Urinary bladder (tissue), 4 donors: ENCODE measurements around the gene SLC39A6. TPM values are rescaled to one million over a fixed set of nuclear protein-coding genes. Genes with fewer than 3 reads are reported as not detected.
"Not testable (repeated sequence)": the region's sequence is repeated elsewhere in the genome, so short reads cannot be mapped to it uniquely, and the experiment has no call there.

Source experiments
- DNase-seq: peaks from one replicate; pipeline ENCODE4 v3.0.0-alpha.2; 2015; ENCODE audit errors: extremely low spot score
- H3K27ac ChIP-seq: one replicate; pipeline ENCODE4 v1.5.1; 2013; ENCODE audit warnings: low read depth, mild to moderate bottlenecking, moderate library complexity
- H3K36me3 ChIP-seq: one replicate; pipeline ENCODE4 v1.6.1; 2013; ENCODE audit warnings: mild to moderate bottlenecking, moderate library complexity; ENCODE audit not compliant: insufficient read depth
- H3K4me1 ChIP-seq: one replicate; pipeline ENCODE4 v1.6.1; 2013; ENCODE audit warnings: mild to moderate bottlenecking, moderate library complexity; ENCODE audit not compliant: insufficient read depth
- H3K4me3 ChIP-seq: one replicate; pipeline ENCODE4 v1.5.1; 2013; ENCODE audit warnings: low read depth, low read length
- WGBS: extraction: QIAGEN DNeasy Blood & Tissue Kit; methylation state at CpG from one replicate; pipeline ENCODE4 v1.1.7; 2013; 5-methylcytosine and 5-hydroxymethylcytosine counted together
- polyA plus RNA-seq: library from polyadenylated mRNA; stranded (reverse); fragments of 200-250 nt; gene quantifications from one replicate; pipeline ENCODE4 v1.2.3, GENCODE V29; 2013
- total RNA-seq: library from RNA; depleted of rRNA; stranded (reverse); fragments of >200 nt; gene quantifications from one replicate; pipeline ENCODE4 v1.2.3, GENCODE V29; 2014
- donor health status: healthy with polysubstance abuse.
- donor health status: healthy.

Gene SLC39A6
- total and polyA plus RNA-seq, 2 donors, result 42.1 to 92.3 TPM

DNA sequence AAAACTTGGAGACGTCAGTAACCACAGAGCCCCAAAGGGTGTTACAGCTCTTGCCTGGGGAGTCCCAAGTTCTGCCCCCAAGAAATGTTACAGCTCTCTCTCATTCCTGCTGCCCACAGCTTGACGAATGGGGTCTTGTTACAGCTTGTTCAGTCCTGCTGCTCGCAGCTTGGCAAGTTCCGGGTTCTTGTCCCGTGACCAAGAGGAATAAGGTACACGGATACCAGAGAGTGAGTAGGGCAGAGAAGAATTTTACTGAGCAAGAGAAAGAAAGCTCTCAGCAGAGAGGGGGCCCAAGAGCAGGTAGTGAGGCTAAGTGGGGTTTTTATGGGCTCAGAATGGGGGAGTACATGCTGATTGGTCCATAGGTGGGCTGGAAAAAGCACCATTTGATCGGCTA, 27.2 kb downstream of the SLC39A6 start:
- Histone ChIP-seq H3K36me3 (no peaks in the 10 kb centered on the region), H3K4me1 (no peaks in the 10 kb centered on the region), H3K27ac (no peak overlapping the region), H3K4me3 (no peak overlapping the region)
- DNase-seq, result no peak
- 95% methylated on average over 7 of the region's 7 CpGs for whole genome bisulfite sequencing

DNA sequence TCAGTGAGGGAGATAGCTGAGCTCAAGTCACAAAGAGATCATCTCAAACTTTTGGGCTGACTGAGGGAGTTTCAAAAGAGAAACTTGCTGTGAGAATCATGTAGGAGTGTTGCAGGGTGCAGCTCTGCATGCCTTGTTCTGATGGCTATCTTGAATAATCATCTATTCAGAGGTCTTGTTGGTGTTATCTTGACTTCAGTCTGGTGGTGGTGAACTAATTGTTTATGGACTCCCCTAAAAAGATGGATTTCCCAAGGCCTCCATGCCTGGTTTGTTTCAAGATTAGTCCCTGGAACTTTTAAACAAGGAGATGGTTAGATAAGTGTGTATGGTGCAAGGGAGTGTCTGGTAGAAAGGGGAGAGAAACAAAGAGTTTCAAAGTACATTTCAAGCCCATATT, 29.8 kb downstream of the SLC39A6 start:
- Histone ChIP-seq H3K4me1 (no peaks in the 10 kb centered on the region), H3K27ac (no peak overlapping the region), H3K36me3 (no peaks in the 10 kb centered on the region), H3K4me3 (no peak overlapping the region)
- no peak for DNase-seq

DNA sequence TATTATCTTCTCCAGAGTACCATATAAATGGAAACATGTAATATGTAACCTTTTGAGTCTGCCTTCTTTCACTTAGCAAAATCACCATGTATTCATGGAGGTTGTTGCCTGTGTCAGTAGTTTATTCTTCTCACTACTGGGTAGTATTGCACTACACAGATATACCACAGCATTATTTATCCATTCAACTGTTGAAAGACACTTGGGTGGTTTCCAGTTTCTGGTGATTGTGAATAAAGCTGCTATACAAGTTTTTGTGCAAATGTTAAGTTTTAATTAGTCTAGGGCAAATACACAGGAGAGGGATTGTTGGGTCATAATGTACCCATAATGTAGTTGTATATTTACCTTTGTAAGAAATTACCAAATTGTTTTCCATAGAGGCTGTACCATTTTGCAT, 32.2 kb downstream of the SLC39A6 start:
- no peak overlapping the region for H3K4me3 ChIP-seq
- no peak overlapping the region for H3K27ac ChIP-seq
- DNase-seq, result no peak
- H3K36me3 ChIP-seq, result no peaks in the 10 kb centered on the region
- no peaks in the 10 kb centered on the region for H3K4me1 ChIP-seq

DNA sequence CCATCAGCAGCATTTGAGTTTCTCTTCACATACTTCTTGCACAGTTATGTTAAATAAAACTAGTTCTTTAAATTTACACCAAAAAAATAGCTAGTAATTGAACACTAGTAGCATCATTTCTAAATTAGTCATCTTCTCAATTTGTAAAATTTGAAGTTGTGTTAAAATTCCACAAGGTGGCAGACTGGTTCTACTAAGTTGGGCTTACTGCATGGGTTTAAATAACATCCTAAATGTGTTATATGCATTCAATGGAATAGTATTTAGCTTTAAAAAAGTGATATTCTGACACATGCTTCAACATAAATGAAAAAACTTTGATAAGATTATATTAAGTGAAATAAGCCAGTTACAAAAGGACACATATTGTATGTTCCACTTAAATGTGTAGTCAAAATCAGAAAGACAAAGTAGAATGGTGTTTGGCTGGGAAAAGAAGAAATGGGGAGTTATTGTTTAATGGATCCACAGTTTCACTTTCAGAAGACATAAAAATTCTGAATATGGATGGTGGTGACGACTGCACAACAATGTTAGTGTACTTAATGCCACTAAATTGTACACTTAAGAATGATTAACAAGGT, 33.1 kb downstream of the SLC39A6 start:
- DNase-seq, result no peak
- H3K27ac ChIP-seq, result no peak overlapping the region
- no peaks in the 10 kb centered on the region for H3K4me1 ChIP-seq
- 35% methylated on average over 1 of the region's 1 CpG for WGBS
- H3K4me3 ChIP-seq, result no peak overlapping the region
- no peaks in the 10 kb centered on the region for H3K36me3 ChIP-seq

DNA sequence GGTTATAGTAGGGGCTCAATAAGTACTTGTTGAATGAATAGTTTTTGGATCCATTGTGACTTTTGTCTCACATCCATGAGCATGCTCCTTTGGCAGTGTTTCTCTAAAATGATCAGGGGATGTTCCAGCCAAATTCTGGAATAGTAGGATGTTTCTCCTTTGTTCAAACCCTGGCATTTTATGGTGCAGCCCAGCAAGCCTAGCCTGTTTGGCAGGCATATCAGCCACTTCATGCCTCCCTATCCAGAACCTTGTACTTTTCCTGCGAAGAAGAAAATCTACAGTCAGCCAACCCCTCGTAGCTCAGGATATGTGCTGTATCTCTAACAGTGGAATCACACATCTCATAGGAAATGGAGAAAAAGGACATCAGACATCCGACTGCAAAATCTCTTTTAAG, 34.7 kb downstream of the SLC39A6 start:
- DNase-seq, result no peak
- H3K36me3 ChIP-seq, result no peaks in the 10 kb centered on the region
- H3K27ac ChIP-seq, result no peak overlapping the region
- 73% methylated on average over 3 of the region's 3 CpGs for WGBS
- H3K4me3 ChIP-seq, result no peak overlapping the region
- no peaks in the 10 kb centered on the region for H3K4me1 ChIP-seq

DNA sequence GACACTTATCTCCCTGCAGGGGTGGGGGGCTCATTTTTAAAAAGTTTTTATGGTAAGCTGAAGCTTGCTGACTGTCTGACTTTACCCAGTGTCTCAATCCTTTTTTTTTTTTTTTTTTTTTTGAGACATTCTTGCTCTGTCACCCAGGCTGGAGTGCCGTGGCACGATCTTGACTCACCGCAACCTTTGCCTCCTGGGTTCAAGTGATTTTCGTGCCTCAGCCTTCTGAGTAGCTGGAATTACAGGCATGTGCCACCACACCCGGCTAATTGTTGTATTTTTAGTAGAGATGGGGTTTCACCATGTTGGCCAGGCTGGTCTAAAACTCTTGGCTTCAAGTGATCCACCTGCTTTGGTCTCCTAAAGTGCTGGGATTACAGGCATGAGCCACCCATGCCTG, 37.0 kb downstream of the SLC39A6 start:
- WGBS, result 84% methylated on average over 5 of the region's 5 CpGs
- not testable (repeated sequence) for H3K4me1 ChIP-seq, H3K4me3 ChIP-seq, H3K27ac ChIP-seq, H3K36me3 ChIP-seq, DNase-seq

DNA sequence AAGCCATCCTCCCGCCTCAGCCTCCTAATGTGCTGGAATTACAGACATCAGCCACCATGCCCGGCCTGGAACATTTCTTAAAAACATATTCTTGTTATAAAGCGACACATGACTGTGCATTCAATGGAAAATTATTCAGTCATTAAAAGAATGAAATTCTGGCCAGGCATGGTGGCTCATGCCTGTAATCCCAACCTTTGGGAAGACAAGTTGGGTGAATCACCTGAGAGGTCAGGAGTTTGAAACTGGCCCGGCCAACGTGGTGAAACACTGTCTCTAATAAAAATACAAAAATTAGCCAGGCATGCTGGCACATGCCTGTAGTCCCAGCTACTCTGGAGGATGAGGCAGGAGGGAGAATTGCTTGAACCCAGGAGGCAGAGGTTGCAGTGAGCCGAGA, 40.1 kb downstream of the SLC39A6 start:
- no peak overlapping the region for H3K27ac ChIP-seq
- WGBS, result 73% methylated on average over 6 of the region's 6 CpGs
- no peaks in the 10 kb centered on the region for H3K36me3 ChIP-seq
- no peak for DNase-seq
- no peaks in the 10 kb centered on the region for H3K4me1 ChIP-seq
- H3K4me3 ChIP-seq, result no peak overlapping the region

DNA sequence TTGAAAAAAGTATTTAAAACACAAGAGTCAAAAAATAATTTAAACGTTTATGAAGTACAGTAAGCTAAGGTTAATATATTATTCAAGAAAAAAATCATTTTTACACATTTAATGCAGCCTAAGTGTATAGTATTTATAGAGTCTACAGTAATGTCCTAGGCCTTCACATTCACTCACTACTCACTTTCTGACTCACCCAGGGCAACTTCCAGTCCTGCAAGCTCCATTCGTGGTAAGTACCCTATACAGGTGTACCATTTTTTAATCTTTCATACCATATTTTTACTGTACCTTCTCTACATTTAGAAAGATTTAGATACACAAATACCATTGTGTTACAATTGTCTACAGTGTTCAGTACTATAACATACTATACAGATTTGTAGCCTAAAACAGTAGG, 40.9 kb downstream of the SLC39A6 start:
- no peaks in the 10 kb centered on the region for H3K4me1 ChIP-seq
- H3K27ac ChIP-seq, result no peak overlapping the region
- H3K4me3 ChIP-seq, result no peak overlapping the region
- no peak for DNase-seq
- 82% methylated on average over 2 of the region's 2 CpGs for WGBS
- H3K36me3 ChIP-seq, result no peaks in the 10 kb centered on the region

DNA sequence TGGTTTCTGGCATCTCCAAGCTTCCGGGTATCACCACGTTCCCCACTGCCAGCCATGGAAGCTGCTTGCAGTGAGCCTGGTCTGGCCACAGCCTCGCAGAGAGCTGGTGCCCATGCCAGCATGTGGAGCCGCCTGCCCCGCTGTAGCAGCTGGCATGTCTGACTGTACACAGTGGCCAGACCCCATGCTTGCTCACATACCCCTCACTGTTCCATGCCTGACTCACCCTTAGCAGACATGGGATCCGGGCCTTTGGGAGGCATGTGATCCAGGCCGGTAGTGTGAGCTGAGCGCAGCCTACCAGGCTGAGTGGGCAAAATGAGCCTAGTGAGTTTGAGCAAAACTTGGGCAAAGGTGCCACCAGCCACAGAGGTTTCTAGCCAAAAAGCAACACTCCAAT, 43.0 kb downstream of the SLC39A6 start:
- H3K4me3 ChIP-seq, result no peak overlapping the region

DNA sequence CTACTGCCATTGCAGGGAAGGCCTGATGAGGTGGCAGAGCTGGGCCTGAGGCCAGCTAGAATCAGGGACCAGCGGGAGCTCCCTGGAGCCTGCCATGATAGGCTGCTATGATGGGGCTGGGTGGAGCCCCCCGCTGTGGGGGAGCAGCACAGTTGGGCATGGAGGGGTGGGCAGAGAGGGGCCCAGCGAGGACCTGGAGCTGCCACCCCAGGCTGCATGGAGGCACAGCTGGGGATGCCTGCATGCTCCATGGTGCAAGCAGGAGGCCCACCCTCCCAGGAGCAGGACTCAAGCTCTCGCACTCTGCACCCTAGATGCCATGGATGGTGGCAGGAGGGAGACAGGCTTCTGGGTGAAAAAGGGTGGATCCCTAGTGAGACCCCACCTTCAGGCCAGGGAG, 43.9 kb downstream of the SLC39A6 start:
- Histone ChIP-seq H3K4me3 (no peak overlapping the region), H3K27ac (no peak overlapping the region), H3K4me1 (no peaks in the 10 kb centered on the region), H3K36me3 (no peaks in the 10 kb centered on the region)
- 75% methylated on average over 4 of the region's 4 CpGs for WGBS
- DNase-seq, result no peak

More for the DNA sequence above, 43.0 kb downstream of the SLC39A6 start:
- Histone ChIP-seq H3K27ac (no peak overlapping the region), H3K36me3 (no peaks in the 10 kb centered on the region), H3K4me1 (no peaks in the 10 kb centered on the region)
- 88% methylated on average over 8 of the region's 8 CpGs for WGBS
- DNase-seq, result no peak

DNA sequence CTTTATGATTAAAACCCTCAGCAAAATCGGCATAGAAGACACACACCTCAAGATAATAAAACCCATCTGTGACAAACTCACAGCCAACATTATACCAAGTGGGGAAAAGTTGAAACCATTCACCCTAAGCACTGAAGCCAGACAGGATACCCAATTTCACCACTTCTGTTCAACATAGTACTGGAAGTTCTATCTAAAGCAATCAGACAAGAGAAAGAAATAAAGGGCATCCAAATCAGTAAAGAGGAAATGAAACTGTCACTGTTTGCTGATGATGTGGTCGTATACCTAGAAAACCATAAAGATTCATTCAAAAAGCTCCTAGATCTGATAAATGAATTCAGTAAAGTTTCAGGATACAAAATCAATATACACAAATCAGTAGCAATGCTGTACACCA, 45.4 kb downstream of the SLC39A6 start:
- WGBS, result 63% methylated on average over 2 of the region's 2 CpGs
- Histone ChIP-seq H3K27ac (no peak overlapping the region), H3K4me1 (no peaks in the 10 kb centered on the region), H3K4me3 (no peak overlapping the region), H3K36me3 (no peaks in the 10 kb centered on the region)
- DNase-seq, result no peak

DNA sequence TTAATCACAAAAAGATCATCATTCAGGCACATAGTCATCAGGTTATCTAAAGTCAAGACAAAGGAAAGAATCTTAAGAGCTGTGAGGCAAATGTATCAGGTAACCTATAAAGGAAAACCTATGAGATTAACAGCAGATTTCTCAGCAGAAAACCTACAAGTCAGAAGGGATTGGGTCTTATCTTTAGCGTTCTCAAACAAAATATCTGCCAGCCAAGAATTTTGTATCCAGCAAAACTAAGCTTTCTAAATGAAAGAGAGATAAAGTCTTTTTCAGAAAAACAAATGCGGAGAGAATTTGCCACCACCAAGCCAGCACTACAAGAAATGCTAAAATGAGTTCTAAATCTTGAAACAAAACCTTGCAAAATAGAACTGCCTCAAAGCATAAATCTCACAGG, 48.0 kb downstream of the SLC39A6 start:
- 85% methylated on average over 2 of the region's 2 CpGs for WGBS
- DNase-seq, H3K4me3 ChIP-seq, H3K36me3 ChIP-seq, H3K4me1 ChIP-seq, H3K27ac ChIP-seq: not testable (repeated sequence)

DNA sequence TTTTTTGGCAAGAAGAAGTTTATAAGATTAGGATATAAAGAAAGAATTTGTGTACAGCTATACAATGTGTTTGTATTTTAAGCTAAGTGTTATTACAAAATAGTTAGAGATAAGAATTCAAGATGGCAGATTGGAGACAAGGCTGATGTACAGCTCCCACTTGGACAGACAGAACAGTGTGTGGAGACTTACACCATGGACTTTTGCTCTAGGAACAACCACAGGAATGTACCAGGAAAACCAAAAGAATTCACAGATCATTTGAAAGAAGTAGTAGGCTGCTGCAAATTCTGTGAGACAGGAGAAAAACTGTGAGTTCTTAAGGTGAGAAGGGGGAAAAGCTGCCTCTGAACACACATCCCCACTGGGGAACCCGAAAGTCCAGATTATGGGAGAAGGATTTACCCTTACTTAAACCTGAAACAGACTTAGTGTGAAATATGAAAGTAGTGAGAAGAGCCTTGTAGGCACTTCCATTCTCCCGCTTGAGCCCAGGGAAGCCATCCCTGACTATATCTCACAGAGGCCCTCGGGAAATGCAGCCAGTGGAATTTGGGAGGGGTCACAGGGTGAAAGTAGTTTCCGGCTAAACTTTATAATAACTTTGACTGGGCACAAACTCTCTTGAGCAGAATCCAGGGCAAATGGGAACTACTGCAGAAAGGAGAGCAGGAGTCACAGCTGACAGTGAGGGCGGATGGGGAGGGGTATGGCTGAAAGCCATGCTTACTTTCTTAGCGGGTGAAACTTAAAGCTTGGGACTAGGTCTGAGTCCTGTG, 50.2 kb downstream of the SLC39A6 start:
- Histone ChIP-seq H3K27ac (no peak overlapping the region), H3K4me1 (no peaks in the 10 kb centered on the region), H3K4me3 (no peak overlapping the region), H3K36me3 (no peaks in the 10 kb centered on the region)
- DNase-seq, result no peak
- 80% methylated on average over 6 of the region's 6 CpGs for WGBS

DNA sequence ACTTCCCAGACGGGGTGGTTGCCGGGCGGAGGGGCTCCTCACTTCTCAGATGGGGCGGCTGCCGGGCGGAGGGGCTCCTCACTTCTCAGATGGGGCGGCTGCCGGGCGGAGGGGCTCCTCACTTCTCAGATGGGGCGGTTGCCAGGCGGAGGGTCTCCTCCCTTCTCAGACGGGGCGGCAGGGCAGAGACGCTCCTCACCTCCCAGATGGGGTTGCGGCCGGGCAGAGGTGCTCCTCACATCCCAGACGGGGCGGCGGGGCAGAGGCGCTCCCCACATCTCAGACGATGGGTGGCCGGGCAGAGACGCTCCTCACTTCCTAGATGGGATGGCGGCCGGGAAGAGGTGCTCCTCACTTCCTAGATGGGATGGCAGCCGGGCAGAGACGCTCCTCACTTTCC, 51.4 kb downstream of the SLC39A6 start:
- WGBS, result 97% methylated on average over 20 of the region's 27 CpGs
- not testable (repeated sequence) for H3K4me1 ChIP-seq, H3K4me3 ChIP-seq, H3K36me3 ChIP-seq, DNase-seq, H3K27ac ChIP-seq
